Uterus (tissue), 4 donors: Measurements from ENCODE around the gene SULT2A1. TPM values are rescaled to one million over a fixed set of nuclear protein-coding genes. Genes with fewer than 3 reads are reported as not detected.

Experiments used
- DNase-seq, 2 donors: peaks; one replicate each; pipeline ENCODE4 v3.0.0-alpha.2; 2019 to 2020
- H3K27ac ChIP-seq, 2 donors: fragments of 200-600 bp; sonication (generic); 1 replicate in 1 of 2; 2 replicates in 1 of 2; pipeline ENCODE4 v1.5.1; 2016 to 2018
- H3K27me3 ChIP-seq, 2 donors: fragments of 200-600 bp; sonication (generic); one replicate each; pipeline ENCODE4 v1.5.1; 2018 to 2019; ENCODE audit warnings: control low read depth in 1 of 2
- H3K36me3 ChIP-seq, 2 donors: fragments of 200-600 bp; sonication (generic); one replicate each; pipeline ENCODE4 v1.5.1; 2019; ENCODE audit warnings: control low read depth in 1 of 2
- H3K4me1 ChIP-seq, 2 donors: fragments of 200-600 bp; sonication (generic); one replicate each; pipeline ENCODE4 v1.5.1; 2018 to 2019; ENCODE audit warnings: control low read depth in 1 of 2
- H3K4me3 ChIP-seq, 2 donors: fragments of 200-600 bp; sonication (generic); 1 replicate in 1 of 2; 2 replicates in 1 of 2; pipeline ENCODE4 v1.5.1; 2018 to 2019; ENCODE audit warnings: mild to moderate bottlenecking in 1 of 2
- H3K9me3 ChIP-seq, 2 donors: fragments of 200-600 bp; sonication (generic); one replicate each; pipeline ENCODE4 v1.5.1; 2019; ENCODE audit warnings: control low read depth in 1 of 2
- CTCF ChIP-seq, 4 experiments: fragments of 200-600 bp in 2 of 4; fragments of 450-650 bp in 2 of 4; sonication (generic) in 2 of 4; IDR thresholded peaks; one replicate each; pipeline ENCODE4 v1.5.1; 2016 to 2019; ENCODE audit warnings: antibody characterized with exemption in 4 of 4, mild to moderate bottlenecking in 2 of 4, moderate library complexity in 1 of 4
- POLR2A ChIP-seq, 2 donors: fragments of 450-650 bp; IDR thresholded peaks; one replicate each; pipeline ENCODE4 v1.6.1; 2016; ENCODE audit warnings: antibody characterized with exemption in 2 of 2, mild to moderate bottlenecking in 1 of 2, moderate library complexity in 1 of 2
- intact Hi-C: fragments of 100-400 bp; cut with DNase I; formaldehyde crosslinking; loops from one replicate; pipeline ENCODE4 v1.15.1; 2023; ENCODE audit warnings: low total_unique reads
- total RNA-seq, 4 donors: library from RNA; depleted of rRNA in 3 of 4; stranded (reverse); fragments of >200 nt in 3 of 4; gene quantifications; one replicate each; pipeline versions ENCODE4 v1.1.0 to v1.2.4, GENCODE V29; 2014 to 2023
- donor health status: DM: yes; HTN: yes; CAD: no.

Gene SULT2A1
- total RNA-seq, 4 donors from 2014 or later = not detected

GRCh38 chr19:47839411-47839810 is 46.7 kb downstream of the SULT2A1 start:
- intact Hi-C loops = no loop called here
- no peak overlapping the region for H3K4me3 ChIP-seq
- no peak overlapping the region for H3K27ac ChIP-seq

GRCh38 chr19:47836038-47836437 is 50.1 kb downstream of the SULT2A1 start:
- H3K4me1 ChIP-seq = no peaks in the 10 kb centered on the region
- TF ChIP-seq CTCF (IDR thresholded peaks at IDR 0.05) (no peak), POLR2A (IDR thresholded peaks at IDR 0.05) (no peak)
- no peak for DNase-seq

More at GRCh38 chr19:47839411-47839810, 46.7 kb downstream of the SULT2A1 start:
- Histone ChIP-seq H3K36me3 (no peaks in the 10 kb centered on the region), H3K9me3 (no peaks in the 10 kb centered on the region), H3K4me1 (no peaks in the 10 kb centered on the region), H3K27me3 (no peaks in the 10 kb centered on the region)
- no peak for DNase-seq
- TF ChIP-seq POLR2A (IDR thresholded peaks at IDR 0.05) (no peak), CTCF (IDR thresholded peaks at IDR 0.05) (no peak)

GRCh38 chr19:47832723-47833122 is 53.4 kb downstream of the SULT2A1 start:
- Histone ChIP-seq H3K4me1 (no peaks in the 10 kb centered on the region), H3K4me3 (no peak overlapping the region), H3K9me3 (no peaks in the 10 kb centered on the region), H3K27me3 (no peaks in the 10 kb centered on the region), H3K27ac (no peak overlapping the region), H3K36me3 (no peaks in the 10 kb centered on the region)
- DNase-seq = no peak
- intact Hi-C loops = no loop called here
- TF ChIP-seq POLR2A (IDR thresholded peaks at IDR 0.05) = no peak
- no peak for TF ChIP-seq CTCF (IDR thresholded peaks at IDR 0.05)

More at GRCh38 chr19:47836038-47836437, 50.1 kb downstream of the SULT2A1 start:
- H3K27ac ChIP-seq = no peak overlapping the region
- intact Hi-C loops = no loop called here
- no peaks in the 10 kb centered on the region for H3K27me3 ChIP-seq
- H3K4me3 ChIP-seq = no peak overlapping the region
- H3K9me3 ChIP-seq = no peaks in the 10 kb centered on the region
- H3K36me3 ChIP-seq = no peaks in the 10 kb centered on the region

- TF ChIP-seq POLR2A (IDR thresholded peaks at IDR 0.05) (no peak), CTCF (IDR thresholded peaks at IDR 0.05) (no peak)
- no peaks in the 10 kb centered on the region for H3K27me3 ChIP-seq
- no peaks in the 10 kb centered on the region for H3K4me1 ChIP-seq
- no peak overlapping the region for H3K27ac ChIP-seq
- H3K9me3 ChIP-seq = no peaks in the 10 kb centered on the region
- intact Hi-C loops = no loop called here
- no peak for DNase-seq
- H3K36me3 ChIP-seq = no peaks in the 10 kb centered on the region
- H3K4me3 ChIP-seq = no peak overlapping the region
Measured at GRCh38 chr19:47826800-47827199, 59.3 kb downstream of the SULT2A1 start.

GRCh38 chr19:47824396-47824795 is 61.7 kb downstream of the SULT2A1 start:
- H3K27me3 ChIP-seq = no peaks in the 10 kb centered on the region
- no peak for DNase-seq
- H3K4me3 ChIP-seq = no peak overlapping the region
- intact Hi-C loops = no loop called here
- TF ChIP-seq CTCF (IDR thresholded peaks at IDR 0.05) (no peak), POLR2A (IDR thresholded peaks at IDR 0.05) (no peak)
- H3K4me1 ChIP-seq = no peaks in the 10 kb centered on the region
- no peaks in the 10 kb centered on the region for H3K36me3 ChIP-seq
- no peaks in the 10 kb centered on the region for H3K9me3 ChIP-seq
- no peak overlapping the region for H3K27ac ChIP-seq
